ENCODE results near the gene CSNK2A1. TPM values are rescaled to one million over a fixed set of nuclear protein-coding genes. Genes with fewer than 3 reads are reported as not detected.

The CSNK2A1 gene
- polyA plus RNA-seq, 3 donors, result 31.7 to 55.5 (median 35.2) TPM

- Mint-ChIP-seq H3K9me3 (peaks cover 0 to 1% (median 0%) of the 10 kb centered on the region in 7 donors), H3K4me1 (no peaks in the 10 kb centered on the region), H3K27me3 (ENCODE audit: low read depth in 3 of 3) (peaks cover 11 to 31% (median 19%) of the 10 kb centered on the region in 3 donors), H3K36me3 (no peaks in the 10 kb centered on the region), H3K27ac (no peak overlapping the region), H3K4me3 (no peak overlapping the region)
- Histone ChIP-seq H3K36me3 (replicated peaks in 1 of 2; ENCODE audit: control insufficient read depth in 1 of 2, insufficient read depth in 2 of 2, low read length in 2 of 2) (no peaks in the 10 kb centered on the region), H3K27me3 (ENCODE audit: control insufficient read depth in 2 of 2, insufficient read depth in 2 of 2, low read length in 2 of 2) (peaks cover 5 to 6% of the 10 kb centered on the region in 2 donors), H4K20me1 (ENCODE audit: insufficient read depth, low read length) (no peaks in the 10 kb centered on the region), H3K4me1 (ENCODE audit: control insufficient read depth in 1 of 2, insufficient read depth in 2 of 2, low read length in 2 of 2) (no peaks in the 10 kb centered on the region), H3K79me2 (ENCODE audit: insufficient read depth, low read length) (no peaks in the 10 kb centered on the region), H3K27ac (ENCODE audit: low read depth in 1 of 2, low read length in 2 of 2) (no peak overlapping the region), H3K9ac (ENCODE audit: insufficient read depth, low read length, poor library complexity, severe bottlenecking) (no peak overlapping the region), H3K4me3 (replicated peaks in 1 of 3; ENCODE audit: low read depth in 2 of 3, low read length in 3 of 3) (no peak overlapping the region), H3K4me2 (replicated peaks; ENCODE audit: extremely low read depth, low read length, poor library complexity, severe bottlenecking) (no peak overlapping the region), H2AFZ (ENCODE audit: insufficient read depth, low read depth, low read length, poor library complexity, severe bottlenecking) (no peak overlapping the region), H3K9me3 (replicated peaks in 1 of 2; ENCODE audit: control insufficient read depth in 1 of 2, insufficient read depth in 1 of 2, low read length in 2 of 2) (no peaks in the 10 kb centered on the region)
- intact Hi-C loops (cut with micrococcal nuclease), result loop anchor here (5.0 to 10.0 kb wide), 2 partner anchors 127 to 565 kb away; partner anchors contain the start of genes PSMF1 (in 1 of the 2) and SCRT2 (in 1 of the 2)
- no peak for DNase-seq
- TF ChIP-seq, protein P1, sequence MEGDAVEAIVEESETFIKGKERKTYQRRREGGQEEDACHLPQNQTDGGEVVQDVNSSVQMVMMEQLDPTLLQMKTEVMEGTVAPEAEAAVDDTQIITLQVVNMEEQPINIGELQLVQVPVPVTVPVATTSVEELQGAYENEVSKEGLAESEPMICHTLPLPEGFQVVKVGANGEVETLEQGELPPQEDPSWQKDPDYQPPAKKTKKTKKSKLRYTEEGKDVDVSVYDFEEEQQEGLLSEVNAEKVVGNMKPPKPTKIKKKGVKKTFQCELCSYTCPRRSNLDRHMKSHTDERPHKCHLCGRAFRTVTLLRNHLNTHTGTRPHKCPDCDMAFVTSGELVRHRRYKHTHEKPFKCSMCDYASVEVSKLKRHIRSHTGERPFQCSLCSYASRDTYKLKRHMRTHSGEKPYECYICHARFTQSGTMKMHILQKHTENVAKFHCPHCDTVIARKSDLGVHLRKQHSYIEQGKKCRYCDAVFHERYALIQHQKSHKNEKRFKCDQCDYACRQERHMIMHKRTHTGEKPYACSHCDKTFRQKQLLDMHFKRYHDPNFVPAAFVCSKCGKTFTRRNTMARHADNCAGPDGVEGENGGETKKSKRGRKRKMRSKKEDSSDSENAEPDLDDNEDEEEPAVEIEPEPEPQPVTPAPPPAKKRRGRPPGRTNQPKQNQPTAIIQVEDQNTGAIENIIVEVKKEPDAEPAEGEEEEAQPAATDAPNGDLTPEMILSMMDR (IDR thresholded peaks at IDR 0.05), result no peak
- WGBS (ENCODE audit: insufficient coverage), result 80% methylated on average over 1 of the region's 4 CpGs
Observed at GRCh38 chr20:549722-550496, 6.3 kb upstream of the CSNK2A1 start.

- no peak overlapping the region for H2AFZ ChIP-seq (ENCODE audit: insufficient read depth, low read depth, low read length, poor library complexity, severe bottlenecking)
- peaks cover 0 to 7% (median 4%) of the 10 kb centered on the region in 7 donors for H3K9me3 Mint-ChIP-seq
Observed at GRCh38 chr20:548906-549305, 5.3 kb upstream of the CSNK2A1 start.

More at GRCh38 chr20:548906-549305, 5.3 kb upstream of the CSNK2A1 start:
- no peak overlapping the region for H3K27ac ChIP-seq (ENCODE audit: low read depth in 1 of 2, low read length in 2 of 2)
- no peak for DNase-seq
- no peak overlapping the region for H3K4me2 ChIP-seq (replicated peaks; ENCODE audit: extremely low read depth, low read length, poor library complexity, severe bottlenecking)
- peaks cover 0 to 8% of the 10 kb centered on the region in 2 donors for H3K36me3 Mint-ChIP-seq
- H3K4me3 Mint-ChIP-seq, result no peak overlapping the region
- H3K9ac ChIP-seq (ENCODE audit: insufficient read depth, low read length, poor library complexity, severe bottlenecking), result no peak overlapping the region
- peaks cover 5% of the 10 kb centered on the region in 2 donors for H3K27me3 ChIP-seq (ENCODE audit: control insufficient read depth in 2 of 2, insufficient read depth in 2 of 2, low read length in 2 of 2)
- intact Hi-C loops (cut with micrococcal nuclease), result loop anchor here (5.0 to 10.0 kb wide), 2 partner anchors 128 to 566 kb away; partner anchors contain the start of genes PSMF1 (in 1 of the 2) and SCRT2 (in 1 of the 2)
- H3K4me1 ChIP-seq (ENCODE audit: control insufficient read depth in 1 of 2, insufficient read depth in 2 of 2, low read length in 2 of 2), result peaks cover 4 to 6% of the 10 kb centered on the region in 2 donors
- H3K4me1 Mint-ChIP-seq, result peaks cover 6% of the 10 kb centered on the region
- no CpG with 5 or more reads among the region's 1 CpG for WGBS (ENCODE audit: insufficient coverage)
- TF ChIP-seq, protein P1 (IDR thresholded peaks at IDR 0.05), result no peak
- no peaks in the 10 kb centered on the region for H3K79me2 ChIP-seq (ENCODE audit: insufficient read depth, low read length)
- no peaks in the 10 kb centered on the region for H4K20me1 ChIP-seq (ENCODE audit: insufficient read depth, low read length)
- peaks cover 7 to 30% (median 17%) of the 10 kb centered on the region in 3 donors for H3K27me3 Mint-ChIP-seq (ENCODE audit: low read depth in 3 of 3)
- no peak overlapping the region for H3K27ac Mint-ChIP-seq
- H3K36me3 ChIP-seq (replicated peaks in 1 of 2; ENCODE audit: control insufficient read depth in 1 of 2, insufficient read depth in 2 of 2, low read length in 2 of 2), result no peaks in the 10 kb centered on the region
- no peaks in the 10 kb centered on the region for H3K9me3 ChIP-seq (replicated peaks in 1 of 2; ENCODE audit: control insufficient read depth in 1 of 2, insufficient read depth in 1 of 2, low read length in 2 of 2)
- no peak overlapping the region for H3K4me3 ChIP-seq (replicated peaks in 1 of 3; ENCODE audit: low read depth in 2 of 3, low read length in 3 of 3)
